Hematopoietic multipotent progenitor cell treated with erythropoietin and hydrocortisone succinate and interleukin-3 and kit ligand, for 8 days (in vitro differentiated cells): ENCODE measurements around the gene PRKAG2.

ENCODE experiments used
- DNase-seq: peaks from one replicate; pipeline ENCODE4 v3.0.0-alpha.2; 2015

Gene PRKAG2

DNA sequence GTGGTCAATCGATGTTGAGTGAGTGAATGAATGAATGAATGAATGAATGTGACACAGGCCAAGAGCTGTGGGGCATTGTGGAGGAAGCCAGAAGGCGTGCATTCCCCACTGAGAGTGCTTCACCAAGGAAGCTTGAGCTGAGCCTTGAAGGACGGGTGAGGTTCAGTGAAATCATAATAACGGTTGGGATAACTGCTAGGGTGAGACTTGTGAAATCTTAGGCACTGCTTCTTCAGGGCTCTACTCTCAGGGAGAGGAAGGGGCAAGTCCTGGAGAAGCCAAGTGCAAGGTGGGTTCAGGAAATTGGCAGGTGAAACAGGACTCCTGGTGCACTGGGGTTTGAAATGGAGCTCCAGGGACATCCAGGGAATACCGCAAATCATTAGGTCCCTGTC lies 23.7 kb upstream of the PRKAG2 start:
- no peak for DNase-seq

DNA sequence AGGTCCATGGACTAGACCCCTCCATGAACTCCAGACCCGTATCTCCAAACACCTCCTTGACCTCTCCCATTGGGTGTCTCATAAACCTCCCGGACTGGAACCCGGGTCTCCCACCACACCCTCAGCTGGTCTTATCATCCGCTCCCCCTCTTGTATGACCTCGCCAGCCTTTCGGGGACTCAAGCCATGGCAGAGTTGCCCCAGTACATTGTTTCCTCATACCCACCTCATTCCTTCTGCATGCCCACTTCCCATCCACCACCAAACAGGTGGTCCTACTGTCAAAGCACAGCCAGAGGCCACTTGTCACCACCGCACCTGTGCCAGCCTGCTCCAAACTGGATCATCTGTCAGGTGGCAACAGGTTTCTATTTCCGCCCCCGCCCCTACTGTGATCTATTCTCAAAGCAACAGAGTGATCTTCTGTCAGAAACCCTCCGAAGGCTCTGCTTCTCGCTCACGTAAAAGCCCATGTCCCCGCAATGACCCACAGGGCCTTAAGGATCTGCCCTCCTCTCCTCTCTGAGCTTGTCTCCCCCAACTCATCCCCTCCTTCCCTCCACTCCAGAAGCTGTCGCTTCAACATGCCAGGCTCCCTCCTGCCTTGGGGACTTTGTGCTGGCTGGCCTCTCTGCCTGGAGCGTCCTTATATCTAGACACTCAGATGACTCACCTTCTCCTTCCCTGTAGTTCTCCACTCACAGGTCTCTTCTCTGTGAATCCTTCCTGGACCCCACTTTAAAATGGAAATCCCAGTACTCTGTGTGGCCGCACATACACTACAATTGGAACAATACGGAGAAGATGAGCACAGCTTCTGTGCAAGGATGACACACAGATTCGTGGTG lies 22.8 kb upstream of the PRKAG2 start:
- DNase-seq, result no peak

DNA sequence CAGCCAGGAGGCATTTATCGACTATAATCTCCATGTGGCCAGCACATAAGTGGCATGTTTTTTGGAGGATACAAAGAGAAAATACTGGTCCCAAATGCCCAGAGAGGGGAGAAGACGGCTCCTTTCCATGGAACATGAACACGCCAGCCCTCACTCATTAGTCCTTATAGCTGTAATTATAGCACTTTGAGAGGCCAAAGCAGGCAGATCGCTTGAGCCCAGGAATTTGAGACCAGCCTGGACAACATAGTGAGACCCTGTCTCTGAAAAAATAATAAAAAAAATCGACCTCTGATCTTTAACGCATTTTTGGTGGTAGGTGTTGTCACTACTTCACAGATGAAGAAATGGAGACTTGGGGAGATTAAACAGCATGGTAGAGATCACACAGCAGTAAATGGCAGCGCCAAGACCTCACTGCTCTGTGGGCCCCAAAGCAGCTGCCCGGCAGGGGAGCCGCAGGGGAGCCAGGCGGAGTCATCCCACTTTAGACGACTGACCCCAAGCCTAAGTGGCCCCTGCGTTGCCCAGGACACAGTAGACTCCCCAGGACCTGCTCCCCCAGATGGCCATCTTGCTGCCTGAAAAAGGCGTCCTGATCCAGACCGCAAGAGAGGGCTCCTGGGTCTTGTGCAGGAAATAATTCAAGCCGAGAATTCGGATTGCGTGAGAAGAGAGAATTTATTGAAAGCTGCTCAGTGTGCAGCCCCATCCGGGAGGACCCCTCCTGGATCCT lies 21.2 kb upstream of the PRKAG2 start:
- no peak for DNase-seq

DNA sequence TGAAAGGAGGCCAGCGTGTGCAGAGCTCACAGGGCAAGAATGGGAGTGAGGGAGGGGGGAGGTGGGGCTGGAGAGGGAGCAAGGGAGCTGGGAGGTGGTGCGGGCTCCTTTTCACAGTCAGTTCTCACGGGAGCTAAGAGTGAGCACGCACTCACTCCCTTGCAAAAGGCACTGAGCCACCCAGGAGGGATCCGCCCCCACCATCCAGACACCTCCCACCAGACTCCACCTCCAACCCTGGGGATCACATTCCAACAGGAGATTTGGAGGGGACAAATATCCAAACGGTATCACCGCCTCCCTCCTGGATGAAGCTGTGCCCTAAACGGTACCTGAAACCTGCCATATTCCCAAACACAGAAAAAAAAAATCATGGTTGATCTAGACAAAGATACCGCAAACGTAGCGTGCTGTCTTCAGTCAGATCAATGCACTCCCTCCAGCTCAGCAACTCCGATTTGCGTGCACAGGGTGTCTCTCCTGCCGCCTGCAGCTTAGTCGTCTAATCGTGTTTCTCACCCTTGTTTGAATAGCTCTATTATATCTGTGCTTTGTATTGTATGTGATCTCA lies 20.3 kb upstream of the PRKAG2 start:
- no peak for DNase-seq

DNA sequence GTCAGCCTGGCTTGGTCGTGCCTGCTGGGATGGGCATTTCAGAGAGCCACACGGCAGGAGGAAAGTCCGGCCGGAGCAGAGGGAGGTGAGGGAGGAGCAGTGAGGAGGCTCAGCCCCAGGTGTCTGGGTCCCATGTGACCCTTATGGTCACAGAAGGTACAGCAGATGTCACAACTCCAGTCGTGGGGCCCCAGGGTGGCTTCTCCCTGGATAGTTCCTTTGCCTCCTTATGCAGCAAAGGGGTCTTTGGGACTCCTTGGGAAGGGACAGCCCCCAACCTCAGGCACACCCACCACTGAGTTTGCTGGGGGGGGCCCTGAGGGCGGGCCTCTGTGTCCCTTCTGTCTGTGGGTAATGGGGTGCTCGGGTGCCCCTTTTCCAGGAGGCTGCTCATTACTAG lies 19.6 kb upstream of the PRKAG2 start:
- DNase-seq, result no peak

DNA sequence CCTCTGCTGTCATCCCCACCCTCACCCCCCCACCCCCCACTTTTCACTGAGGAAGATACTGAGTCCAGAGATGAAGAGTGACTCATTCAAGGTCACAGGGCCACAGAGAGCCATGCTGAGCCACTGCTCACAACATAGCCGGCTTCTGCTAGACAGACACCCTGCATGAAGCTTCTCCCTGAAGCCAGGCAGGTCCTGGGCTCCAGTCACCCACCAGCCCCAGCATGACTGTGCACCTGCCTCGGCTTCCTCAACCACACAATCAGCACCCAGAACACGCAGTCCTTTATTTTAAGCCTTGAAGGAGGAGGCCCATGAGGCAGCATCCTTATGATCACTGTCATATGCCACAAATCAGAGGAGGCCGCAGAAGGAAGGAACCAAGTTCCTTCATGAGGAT lies 19.2 kb upstream of the PRKAG2 start:
- DNase-seq, result no peak

DNA sequence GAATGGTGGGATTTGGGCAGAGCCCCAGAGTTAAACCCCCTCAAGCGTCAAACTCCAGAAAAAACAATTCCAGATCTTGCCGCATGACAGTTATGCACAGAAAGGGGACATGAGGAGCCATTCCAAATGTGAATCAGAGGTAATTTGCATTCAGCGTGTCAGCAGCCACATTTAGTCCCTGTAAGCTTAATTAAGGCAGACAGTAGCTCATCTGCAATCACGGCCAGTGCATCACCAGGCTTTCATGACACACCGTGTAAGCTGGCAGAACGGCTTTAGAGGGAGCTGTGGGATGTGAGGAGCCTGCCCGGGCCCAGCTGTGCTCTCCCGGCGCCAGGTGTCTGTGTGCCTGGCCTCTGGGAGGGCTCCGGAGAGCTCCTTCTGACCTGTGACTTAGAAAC lies 18.7 kb upstream of the PRKAG2 start:
- no peak for DNase-seq

DNA sequence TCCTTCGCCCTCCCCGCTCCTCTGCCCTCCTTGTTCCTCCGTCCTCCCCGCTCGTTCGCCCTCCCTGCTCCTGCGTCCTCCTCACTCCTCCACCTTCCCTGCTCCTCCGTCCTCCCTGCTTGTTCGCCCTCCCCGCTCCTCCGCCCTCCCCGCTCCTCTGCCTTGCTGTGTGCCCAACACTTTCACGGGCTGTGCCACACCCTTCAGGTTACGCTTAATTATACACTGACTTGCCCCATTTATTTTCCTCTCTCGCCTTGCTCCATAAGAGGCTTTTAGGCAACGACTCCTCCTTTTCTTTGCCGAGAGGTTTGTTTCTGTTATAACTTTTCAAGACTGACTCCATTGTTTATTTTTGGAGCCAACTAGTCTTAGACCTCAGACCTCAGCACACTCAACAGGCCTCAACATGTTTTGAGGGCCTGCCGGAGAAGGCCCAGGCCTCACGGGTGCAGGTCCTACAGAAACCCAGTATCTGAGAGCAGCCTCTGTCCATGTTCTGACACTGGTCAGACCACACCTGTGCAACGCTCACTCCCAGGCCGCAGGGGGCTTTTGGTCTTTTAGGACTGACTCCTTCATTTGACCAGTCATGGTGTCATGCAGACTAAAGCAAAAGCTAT lies 18.2 kb upstream of the PRKAG2 start:
- no peak for DNase-seq

DNA sequence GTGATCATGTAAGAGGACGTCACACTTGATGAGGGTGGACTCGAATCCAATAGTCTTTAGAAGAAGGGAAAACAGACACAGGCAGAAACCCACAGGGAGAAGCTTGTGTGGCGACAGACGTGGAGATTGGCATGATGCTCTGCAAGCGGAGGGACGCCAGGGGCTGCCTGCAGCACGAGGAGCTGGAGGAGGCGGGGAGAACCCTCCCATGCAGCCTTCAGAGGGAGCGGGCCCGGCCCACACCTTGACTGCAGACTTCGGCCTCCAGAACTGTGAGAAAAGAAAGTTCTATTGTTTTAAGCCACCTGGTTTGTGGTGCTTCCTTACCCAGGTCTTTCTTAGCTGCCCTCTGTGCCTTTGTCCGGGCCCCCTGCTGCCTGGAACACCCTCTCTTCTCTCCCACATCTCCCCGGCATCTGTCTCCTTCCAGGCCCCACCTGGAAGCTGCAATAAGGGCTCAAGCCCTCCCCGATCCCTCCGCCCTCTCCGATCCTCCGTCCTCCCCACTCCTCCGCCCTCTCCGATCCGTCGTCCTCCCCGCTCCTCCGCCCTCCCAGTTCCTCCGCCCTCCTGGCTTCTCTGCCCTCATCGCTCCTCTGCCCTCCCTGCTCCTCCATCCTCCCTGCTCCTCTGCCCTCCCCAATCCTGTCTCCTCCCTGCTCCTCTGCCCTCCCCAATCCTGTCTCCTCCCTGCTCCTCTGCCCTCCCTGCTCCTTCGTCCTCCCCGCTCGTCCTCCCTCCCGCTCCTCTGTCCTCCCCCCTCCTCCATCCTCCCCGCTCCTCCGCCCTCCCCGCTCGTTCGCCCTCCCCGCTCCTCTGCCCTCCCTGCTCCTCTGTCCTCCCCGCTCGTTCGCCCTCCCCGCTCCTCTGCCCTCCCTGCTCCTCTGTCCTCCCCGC lies 17.4 kb upstream of the PRKAG2 start:
- DNase-seq, result no peak

DNA sequence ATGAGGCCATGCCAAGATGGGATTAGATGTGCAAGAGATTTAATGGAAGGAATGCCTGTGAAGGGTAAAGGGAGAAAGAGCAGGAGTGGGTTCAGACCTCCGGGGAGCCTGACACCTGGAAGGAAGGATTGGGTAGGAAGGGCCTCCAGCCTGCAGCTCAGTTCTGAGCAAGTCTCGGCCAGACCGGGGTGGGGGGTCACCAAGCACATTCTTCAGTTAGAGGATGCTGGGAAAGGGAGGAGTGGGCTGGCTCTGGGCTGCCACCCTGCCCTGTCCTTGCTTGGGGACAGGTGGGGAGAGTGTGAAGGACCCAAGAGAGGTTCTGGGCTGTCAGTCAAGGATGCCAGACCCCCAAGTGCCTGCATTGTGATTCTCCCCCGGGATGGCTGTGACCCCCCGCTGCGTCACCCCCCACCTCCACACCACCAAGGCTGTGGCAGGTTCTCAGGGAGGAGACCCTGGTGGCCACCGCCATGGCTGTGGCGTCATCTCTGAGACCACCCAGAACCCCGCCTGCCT lies 16.5 kb upstream of the PRKAG2 start:
- no peak for DNase-seq

DNA sequence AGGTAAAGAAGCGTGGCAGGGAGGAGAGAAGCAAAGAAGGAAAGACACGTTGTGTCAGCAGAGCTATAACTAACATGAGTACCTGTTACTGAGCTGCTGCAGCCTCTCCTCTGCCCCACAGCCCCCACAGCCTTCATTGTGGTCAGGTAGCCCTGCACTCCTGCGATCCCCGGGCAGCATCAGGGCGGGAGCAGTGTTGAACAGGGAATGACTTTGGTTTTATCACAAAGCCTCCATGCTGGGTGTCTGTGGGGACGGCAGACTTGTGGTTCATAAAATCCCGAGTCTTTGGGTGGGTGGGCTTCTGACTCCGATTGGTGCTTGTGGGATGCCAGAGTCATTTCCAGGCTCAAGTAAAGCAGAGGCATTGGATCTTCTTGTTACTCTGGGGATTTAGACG lies 14.8 kb upstream of the PRKAG2 start:
- DNase-seq, result no peak

DNA sequence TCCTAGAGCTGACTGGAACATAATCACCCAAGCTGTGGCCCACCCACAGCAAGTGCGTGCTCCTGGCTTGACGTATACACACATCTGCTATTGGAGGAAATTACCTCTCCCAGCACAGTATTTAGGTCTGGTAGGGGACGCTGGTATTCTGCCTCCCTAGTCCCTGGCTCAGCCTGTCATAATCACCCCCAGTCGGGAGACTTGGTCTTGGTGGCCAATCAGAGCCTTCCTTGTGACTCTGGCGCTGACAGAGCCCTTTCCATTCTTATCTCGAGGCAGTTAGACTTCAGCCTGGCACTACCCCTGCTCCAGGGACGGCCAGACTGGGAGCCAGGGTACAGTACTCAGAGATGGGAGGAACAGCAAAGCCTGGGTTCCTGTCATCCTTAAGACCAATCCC lies 14.3 kb upstream of the PRKAG2 start:
- no peak for DNase-seq

DNA sequence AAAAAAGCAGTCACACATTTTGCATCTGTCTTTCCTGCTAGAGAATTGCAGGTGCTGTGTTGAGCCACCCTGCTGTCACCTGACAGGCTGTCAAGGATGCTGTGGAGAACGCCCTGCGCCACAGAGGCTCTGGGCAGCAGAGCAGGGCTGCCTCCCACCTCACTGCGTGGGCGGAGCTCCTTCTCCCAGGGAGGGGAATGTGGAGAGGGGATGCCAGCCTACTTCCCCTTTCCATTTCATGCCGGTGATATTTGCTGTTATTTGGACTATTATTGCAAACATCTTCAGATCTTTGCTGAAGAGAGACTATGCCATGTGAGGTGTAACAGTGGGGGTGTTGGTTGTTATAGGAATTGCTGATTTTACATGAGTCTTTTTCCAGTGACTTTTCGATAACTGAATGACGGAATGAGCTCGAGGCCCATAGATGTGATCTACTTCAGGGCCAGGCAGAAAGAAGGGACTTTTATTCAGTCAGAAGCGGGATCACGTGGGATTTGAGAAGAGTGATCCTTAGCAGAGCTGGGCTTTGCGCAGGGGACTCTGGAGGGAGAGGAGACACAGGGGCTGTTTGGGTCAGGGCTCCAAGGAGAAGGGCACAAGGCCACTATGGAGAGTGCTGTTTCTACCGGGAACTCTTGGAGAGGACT lies 13.6 kb upstream of the PRKAG2 start:
- DNase-seq, result no peak

DNA sequence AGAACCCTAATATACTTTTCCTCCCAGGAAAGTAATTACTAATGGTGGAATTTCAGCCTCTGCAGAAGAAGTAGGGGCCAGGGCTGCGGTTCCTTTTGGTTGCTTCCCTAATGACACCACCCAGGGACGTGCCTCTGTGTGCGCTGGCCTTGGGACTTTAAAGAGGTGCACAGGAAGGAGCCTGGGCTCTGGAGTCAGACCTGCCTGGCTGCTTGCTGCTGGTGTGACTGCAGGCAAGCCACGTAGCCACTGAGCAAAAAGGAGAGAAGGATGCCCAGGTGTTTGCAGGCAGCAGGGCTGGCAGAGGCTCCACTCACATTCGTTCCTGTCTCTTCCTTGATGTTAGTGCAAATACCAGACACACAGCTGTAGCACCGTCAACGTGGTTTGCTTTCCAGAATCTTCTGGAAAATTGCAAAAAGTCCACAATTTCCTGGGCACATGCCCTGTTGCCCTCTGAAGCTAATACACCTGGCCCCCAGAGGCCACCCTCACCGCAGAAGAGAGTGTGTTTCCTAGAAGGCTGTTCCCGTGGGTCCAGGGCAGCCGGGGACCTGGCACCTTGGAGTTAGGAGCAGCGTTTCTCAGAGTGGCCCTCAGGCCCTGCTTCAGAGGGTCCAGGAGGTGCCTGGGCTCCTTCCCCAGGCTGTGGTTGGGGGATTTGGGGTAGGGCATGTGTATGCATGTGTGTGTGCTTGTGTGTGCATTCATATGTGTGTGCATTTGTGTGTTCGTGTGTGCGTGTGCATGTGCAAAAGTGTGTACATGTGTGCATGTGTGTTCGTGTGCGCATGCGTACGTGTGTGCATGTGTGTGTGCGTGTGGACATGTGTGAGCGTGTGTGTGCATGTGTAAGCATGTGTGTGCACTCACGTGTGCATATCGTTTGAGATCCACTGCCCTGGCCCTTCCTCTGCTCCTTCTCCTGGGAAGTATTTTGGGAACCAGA lies 12.8 kb upstream of the PRKAG2 start:
- DNase-seq, result no peak

DNA sequence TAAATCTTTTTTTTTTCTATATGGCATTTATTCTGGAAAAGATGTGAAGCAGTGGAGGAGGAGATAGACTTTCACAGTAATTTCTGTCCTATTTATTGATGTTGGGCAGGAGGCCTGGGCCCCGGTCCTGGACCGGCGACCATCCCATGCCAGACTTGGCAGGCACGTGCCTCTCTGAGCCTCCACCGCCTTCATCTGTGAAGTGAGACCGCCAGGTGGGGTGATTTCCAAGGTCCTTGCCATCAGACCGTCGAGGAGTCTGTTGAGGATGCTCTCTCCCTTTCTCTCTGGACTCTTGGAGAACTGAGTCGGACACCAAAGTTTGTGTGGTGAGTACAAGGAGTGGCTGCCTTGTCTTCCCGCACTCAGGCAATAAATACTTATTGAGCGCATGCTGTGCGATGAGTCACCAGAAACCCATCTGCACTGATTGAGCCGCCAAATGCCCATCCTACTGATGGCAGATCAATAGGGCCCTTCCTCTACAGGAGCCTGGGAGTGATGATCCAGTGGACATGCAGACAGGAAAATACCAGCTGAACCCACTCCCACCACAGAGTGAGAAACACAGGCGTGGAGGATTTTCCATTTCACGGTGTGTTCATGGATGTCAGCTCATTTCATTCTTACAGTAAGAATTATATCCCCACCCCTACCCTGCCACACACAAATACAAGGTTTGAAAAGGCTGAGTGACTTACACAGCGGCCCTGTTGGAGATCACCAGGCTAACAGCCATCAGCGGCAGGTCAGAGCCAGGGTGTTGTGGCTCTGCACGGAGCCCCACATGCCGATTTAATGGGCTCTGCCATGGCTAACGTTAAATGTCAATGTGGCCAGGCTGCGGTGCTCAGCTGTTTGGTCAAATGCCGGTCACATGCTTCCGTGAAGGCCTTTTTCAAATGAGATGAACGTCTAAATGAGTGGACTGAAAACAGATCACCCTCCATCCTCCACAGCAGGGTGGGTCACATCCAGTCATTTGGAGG lies 11.5 kb upstream of the PRKAG2 start:
- DNase-seq, result no peak

DNA sequence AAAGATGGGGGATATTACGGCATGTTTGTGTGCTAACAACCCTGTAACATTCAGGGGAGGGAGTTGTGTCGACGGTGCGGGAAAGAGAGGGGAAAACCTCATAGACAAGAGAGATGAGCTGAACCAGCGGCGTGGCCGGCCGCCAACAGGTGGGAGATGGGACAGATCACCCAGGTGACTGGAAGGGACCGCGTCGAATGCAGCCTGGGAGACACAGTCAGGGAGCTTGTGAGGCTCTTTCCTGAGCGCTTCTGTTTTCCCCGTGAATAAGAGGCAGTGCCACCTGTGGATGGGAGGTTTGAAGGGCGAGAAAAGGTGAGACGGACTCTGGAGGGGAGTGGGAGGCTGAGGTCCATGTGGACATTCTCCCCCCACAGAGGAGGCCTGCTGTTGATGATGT lies 9.9 kb upstream of the PRKAG2 start:
- DNase-seq, result no peak

DNA sequence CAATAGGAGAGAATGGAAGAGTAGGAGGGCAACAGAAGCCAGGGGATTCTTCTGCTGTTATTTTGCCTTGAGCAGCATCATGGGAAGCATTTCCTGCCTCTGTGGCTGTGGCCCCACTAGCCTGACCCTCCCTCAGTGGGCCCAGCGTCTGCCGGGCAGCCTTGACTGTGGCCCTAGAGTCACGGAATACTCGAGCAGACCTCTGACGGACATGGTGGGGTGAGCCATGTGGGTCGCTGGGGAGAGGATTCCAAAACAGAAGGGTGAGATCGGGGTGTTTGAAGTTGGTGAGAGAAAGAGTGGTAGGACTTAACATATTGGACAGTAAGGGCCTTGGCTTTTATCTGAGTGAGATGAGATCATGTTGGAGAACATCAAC lies 8.3 kb upstream of the PRKAG2 start:
- no peak for DNase-seq

DNA sequence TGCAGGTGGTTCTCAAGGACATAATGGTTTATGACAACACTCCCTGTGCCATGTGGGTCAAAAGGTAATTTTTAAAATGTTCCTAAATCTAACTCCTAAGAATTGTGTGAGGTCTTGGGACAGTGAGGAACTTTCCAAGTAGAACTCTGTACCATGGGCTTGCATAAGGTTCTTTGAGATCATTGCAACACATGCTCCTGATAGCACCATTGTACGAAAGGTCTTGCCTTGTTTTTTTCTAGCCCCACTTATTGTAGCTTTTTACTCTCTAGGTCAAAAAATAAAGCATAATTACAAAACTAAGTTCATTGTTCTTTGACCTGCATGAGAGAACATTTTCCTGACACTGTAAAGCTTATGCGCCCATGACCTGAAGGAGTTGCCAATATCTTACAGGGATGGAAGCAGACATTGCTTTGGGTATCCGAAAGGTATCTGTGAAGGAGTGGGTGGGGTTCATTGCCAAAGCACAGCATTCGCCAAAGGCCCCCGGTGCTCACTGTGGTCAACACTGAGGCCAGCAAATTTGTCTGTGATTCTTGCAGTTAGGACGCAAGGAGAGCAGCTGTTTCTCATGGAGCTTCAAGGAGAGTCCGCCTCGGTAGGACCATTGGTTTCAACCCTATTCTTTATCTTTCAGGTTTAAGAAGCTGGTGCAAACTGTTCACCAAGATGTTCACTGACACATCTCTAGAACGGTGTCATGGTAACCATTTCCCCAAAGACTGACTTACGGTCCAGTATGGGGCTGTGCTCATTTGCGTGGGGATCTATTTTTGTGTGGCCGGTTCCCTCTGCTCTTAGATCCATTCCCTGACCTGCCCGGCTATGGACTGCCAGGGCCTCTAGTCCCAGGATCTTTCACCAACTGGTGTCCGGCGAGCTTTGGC lies 7.6 kb upstream of the PRKAG2 start:
- no peak for DNase-seq
